Measurements from ENCODE around the gene CNOT2.

CNOT2 gene

DNA sequence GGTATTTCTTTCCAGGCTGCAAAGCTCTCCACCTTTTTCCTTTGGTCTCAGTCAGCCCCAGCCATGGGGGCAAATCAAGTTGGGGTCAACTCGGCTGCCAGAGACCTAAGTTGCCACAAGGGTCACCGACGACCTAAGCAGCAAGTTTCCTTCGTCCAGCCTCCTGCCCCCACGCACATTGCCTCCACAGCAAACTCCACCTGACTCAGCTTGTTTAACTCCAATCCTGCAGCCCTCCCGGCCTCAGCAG, 122.1 kb downstream of the CNOT2 start:
- H3K4me3 ChIP-seq (ENCODE audit: low read depth, low read length), result peak overlapping the region; percentile 64
- no peak for DNase-seq (ENCODE audit: low read depth)
- TF ChIP-seq, protein P1, sequence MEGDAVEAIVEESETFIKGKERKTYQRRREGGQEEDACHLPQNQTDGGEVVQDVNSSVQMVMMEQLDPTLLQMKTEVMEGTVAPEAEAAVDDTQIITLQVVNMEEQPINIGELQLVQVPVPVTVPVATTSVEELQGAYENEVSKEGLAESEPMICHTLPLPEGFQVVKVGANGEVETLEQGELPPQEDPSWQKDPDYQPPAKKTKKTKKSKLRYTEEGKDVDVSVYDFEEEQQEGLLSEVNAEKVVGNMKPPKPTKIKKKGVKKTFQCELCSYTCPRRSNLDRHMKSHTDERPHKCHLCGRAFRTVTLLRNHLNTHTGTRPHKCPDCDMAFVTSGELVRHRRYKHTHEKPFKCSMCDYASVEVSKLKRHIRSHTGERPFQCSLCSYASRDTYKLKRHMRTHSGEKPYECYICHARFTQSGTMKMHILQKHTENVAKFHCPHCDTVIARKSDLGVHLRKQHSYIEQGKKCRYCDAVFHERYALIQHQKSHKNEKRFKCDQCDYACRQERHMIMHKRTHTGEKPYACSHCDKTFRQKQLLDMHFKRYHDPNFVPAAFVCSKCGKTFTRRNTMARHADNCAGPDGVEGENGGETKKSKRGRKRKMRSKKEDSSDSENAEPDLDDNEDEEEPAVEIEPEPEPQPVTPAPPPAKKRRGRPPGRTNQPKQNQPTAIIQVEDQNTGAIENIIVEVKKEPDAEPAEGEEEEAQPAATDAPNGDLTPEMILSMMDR (IDR thresholded peaks at IDR 0.05; ENCODE audit: low read depth, low read length, missing control alignments), result no peak
- in situ Hi-C loops (cut with HindIII; ENCODE audit: low sequenced_read_pairs), result loop anchor here (25.0 kb wide), 1 partner anchor 478 kb away; no protein-coding TSS in a partner anchor

DNA sequence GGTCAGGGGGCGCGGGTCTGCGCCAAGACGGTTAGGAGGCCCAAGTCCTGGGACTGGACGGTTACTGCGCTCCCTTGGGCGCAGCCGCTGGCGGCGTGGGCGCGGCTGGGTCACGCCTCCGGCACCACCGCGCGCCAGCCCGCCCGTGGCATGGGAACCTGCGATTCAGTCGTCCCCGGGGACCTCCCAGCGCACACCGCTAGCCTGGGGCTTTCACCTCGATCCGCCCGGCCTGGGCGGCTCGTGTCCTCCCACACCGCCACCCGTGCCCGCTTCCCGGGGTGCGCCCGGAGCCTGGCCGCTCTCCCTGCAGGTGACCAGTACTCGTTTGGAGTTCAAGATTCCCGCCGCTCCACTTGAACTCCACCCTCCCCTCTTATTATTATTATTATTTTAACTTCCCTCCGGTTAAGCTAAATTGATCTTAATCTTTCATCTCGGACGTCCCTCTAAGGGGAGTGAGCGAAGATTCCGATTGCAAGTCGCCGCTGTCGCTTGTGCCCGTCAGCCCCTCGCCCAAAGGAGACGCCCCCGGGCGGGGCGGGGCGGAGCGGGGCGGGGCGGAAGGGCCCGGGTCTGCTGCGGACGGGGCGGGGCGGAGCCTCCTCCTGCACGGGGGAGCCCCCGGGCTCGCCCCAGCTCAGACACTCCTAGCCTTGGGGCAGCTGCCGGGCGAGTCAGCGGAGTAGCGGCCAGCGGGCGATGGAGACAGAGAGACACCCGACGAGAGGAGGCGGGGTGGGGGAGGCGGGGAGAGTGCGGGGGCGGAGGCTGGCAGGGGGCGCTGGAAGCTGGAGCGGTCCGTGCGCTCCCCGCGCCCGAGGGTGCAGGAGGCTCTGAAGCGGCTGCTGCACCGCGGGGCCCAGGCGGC, 122.7 kb downstream of the CNOT2 start, which contains the start of gene KCNMB4:
KCNMB4 (plus strand) TSS at position 643 of the 871 bp plus-strand sequence. CDS start 445 bp downstream, outside the sequence.
- DNase-seq (ENCODE audit: low read depth), result no peak
- TF ChIP-seq, protein P1 (IDR thresholded peaks at IDR 0.05; ENCODE audit: low read depth, low read length, missing control alignments), result no peak
- in situ Hi-C loops (cut with HindIII; ENCODE audit: low sequenced_read_pairs), result loop anchor here (25.0 kb wide), 1 partner anchor 479 kb away; no protein-coding TSS in a partner anchor

DNA sequence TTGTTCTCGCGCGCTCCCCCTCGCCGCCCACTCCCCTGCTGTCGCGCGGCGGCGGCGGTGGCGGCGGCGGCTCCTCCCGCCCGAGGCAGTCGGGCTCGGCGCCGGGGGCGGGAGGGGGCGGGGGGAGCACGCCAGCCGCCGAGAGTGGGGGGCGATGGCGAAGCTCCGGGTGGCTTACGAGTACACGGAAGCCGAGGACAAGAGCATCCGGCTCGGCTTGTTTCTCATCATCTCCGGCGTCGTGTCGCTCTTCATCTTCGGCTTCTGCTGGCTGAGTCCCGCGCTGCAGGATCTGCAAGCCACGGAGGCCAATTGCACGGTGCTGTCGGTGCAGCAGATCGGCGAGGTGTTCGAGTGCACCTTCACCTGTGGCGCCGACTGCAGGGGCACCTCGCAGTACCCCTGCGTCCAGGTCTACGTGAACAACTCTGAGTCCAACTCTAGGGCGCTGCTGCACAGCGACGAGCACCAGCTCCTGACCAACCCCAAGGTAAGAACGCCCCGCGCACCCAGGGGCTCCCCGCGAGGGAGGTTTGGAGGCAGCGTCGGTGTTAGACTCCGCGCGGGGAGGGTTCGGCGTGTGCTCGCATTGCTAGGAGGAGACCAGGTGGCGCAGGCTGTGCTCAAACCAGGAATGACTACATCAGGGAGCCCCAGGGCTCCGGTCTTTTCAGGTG, 123.5 kb downstream of the CNOT2 start:
- DNase-seq (ENCODE audit: low read depth), result no peak
- in situ Hi-C loops (cut with HindIII; ENCODE audit: low sequenced_read_pairs), result loop anchor here (25.0 kb wide), 1 partner anchor 479 kb away; no protein-coding TSS in a partner anchor
- TF ChIP-seq, protein P1 (IDR thresholded peaks at IDR 0.05; ENCODE audit: low read depth, low read length, missing control alignments), result no peak
- peak overlapping the region; percentile 64 for H3K4me3 ChIP-seq (ENCODE audit: low read depth, low read length)

More for the DNA sequence above, 122.7 kb downstream of the CNOT2 start, which contains the start of gene KCNMB4:
- H3K4me3 ChIP-seq (ENCODE audit: low read depth, low read length), result peak within 1 kb of the TSS; percentile 64

DNA sequence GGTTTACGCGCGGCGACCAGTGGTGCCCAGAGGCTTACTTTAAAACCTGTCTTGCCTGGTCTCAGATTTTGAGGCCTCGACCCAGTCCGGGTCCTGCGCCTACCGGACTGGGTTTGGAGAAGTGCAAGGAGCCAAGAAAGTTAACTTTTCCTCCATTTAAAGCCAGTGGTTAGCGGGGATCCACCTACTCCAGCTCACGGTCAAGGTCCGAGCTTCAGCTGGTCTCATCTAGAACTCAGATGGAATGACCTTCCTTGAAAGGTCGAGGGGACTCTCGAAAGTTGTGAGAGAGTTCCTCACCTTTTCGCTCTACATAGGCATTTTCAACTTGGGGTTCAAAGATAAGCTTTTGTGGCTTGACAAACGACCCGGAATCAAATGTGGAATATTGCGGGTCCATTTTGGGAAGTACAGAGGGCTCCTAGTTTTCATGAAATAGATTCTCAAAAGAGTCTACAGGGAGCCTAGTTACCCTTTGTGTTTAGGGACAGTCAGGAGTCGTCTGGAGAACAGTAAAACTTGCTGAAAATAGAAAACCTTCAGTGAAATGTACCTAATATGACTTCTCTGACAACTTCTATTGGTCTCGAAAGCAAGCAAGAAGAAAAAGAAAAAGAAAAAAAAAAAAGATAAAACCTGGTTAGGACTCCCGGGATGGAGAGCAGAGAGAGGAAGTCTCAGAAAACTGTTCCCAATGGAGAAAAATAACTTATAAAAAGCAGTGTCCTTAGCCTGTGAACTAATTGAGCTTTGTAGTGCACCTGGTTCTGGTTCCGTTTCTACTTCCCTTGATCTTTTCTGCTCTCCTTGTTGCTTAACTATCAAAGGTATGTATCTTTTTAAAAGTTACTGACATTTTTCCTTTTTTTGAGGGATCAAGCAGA, 124.3 kb downstream of the CNOT2 start:
- H3K4me3 ChIP-seq (ENCODE audit: low read depth, low read length), result peak overlapping the region; percentile 64
- TF ChIP-seq, protein P1 (IDR thresholded peaks at IDR 0.05; ENCODE audit: low read depth, low read length, missing control alignments), result no peak
- in situ Hi-C loops (cut with HindIII; ENCODE audit: low sequenced_read_pairs), result loop anchor here (25.0 kb wide), 1 partner anchor 480 kb away; no protein-coding TSS in a partner anchor
- no peak for DNase-seq (ENCODE audit: low read depth)

DNA sequence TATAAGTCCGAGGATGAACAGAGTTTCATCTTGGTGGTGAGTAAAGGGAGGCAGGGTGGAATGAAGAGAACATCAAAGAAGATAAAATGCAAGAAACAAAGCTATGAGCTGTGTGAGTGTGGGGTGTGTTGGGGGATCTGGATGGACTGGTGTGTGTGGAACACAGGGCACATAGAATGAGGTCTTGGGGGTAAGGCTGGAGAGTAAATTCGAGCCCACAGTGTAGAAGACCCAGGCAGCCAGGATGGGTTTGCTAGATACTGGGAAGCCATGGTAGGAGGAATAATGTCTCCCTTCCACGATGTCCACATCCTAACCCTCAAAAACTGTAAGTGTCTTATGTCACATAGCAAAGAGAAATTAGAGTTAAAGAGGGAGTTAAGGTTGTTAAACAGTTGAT, 129.6 kb downstream of the CNOT2 start:
- DNase-seq (ENCODE audit: low read depth), result no peak
- TF ChIP-seq, protein P1 (IDR thresholded peaks at IDR 0.05; ENCODE audit: low read depth, low read length, missing control alignments), result no peak
- in situ Hi-C loops (cut with HindIII; ENCODE audit: low sequenced_read_pairs), result loop anchor here (25.0 kb wide), 1 partner anchor 486 kb away; no protein-coding TSS in a partner anchor
- no peak overlapping the region for H3K4me3 ChIP-seq (ENCODE audit: low read depth, low read length)

DNA sequence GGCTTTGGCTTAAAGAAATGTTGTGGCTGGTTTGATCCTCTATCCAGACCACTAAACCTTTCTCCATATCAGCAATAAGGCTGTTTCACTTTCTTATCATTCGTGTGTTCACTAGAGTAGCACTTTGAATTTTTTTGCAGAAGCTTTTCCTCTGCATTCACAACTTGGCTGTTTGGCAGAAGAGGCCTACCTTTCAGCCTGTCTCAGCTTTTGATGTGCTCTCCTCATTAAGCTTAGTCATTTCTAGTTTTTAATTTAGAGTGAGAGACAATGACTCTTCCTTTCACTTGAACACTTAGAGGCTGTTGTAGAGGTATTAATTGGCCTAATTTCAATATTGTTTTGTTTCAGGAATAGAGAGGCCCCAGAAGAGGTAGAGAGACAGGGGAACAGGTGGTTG, 136.6 kb downstream of the CNOT2 start:
- DNase-seq (ENCODE audit: low read depth), result no peak

More for the DNA sequence above, 136.6 kb downstream of the CNOT2 start:
- H3K4me3 ChIP-seq (ENCODE audit: low read depth, low read length), result no peak overlapping the region
- TF ChIP-seq, protein P1 (IDR thresholded peaks at IDR 0.05; ENCODE audit: low read depth, low read length, missing control alignments), result no peak
- in situ Hi-C loops (cut with HindIII; ENCODE audit: low sequenced_read_pairs), result no loop called here

Data from astrocyte of the cerebellum (primary cell).